ENCODE data around the gene ARL11.

Gene ARL11

DNA sequence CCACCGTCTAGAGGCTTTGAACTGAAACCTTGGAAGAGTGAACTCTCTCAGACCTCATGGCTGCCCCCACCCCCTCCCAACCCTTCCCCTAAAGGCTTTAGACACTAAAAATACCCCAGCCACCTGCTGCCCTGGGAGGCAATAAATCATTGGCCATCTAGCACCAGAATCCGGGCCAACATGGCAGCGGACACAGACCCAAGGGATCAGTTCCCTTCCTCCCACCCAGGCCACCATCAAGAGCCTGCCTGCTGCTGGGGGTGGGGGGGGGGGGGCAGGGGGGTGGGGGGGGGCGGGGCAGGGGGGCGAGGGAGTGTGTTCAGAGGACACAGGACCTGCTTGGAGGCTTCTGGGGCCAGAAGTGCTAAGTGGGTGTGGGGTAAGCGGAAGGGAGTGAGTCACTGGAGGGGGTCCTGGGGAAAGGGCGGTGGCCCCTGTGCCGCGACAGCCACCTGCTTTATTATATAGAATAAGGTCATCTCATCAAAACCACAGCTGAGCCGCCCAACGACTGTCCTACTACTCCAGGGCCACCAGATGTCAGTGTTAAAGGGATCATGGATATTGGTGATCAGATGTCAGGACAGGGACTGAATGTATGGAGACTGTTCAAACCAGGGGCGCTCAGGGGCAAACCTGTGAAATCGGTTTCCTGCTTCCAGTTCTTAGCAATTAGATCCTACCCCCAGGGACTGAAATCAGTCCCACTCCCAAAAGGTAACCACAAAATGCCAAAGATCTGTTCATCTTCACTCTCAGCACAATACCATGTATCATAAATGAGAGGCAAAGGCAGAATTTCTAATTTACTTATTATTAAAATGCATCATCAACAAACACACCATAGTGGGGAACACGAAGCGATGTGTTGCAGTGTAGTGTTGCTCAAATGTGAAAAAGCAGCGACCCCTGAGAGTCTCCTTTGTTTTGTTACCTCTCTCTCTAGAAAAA, 24.3 kb downstream of the ARL11 start:
- no peak overlapping the region for H3K27ac ChIP-seq
- TF ChIP-seq, protein P1, sequence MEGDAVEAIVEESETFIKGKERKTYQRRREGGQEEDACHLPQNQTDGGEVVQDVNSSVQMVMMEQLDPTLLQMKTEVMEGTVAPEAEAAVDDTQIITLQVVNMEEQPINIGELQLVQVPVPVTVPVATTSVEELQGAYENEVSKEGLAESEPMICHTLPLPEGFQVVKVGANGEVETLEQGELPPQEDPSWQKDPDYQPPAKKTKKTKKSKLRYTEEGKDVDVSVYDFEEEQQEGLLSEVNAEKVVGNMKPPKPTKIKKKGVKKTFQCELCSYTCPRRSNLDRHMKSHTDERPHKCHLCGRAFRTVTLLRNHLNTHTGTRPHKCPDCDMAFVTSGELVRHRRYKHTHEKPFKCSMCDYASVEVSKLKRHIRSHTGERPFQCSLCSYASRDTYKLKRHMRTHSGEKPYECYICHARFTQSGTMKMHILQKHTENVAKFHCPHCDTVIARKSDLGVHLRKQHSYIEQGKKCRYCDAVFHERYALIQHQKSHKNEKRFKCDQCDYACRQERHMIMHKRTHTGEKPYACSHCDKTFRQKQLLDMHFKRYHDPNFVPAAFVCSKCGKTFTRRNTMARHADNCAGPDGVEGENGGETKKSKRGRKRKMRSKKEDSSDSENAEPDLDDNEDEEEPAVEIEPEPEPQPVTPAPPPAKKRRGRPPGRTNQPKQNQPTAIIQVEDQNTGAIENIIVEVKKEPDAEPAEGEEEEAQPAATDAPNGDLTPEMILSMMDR (conservative IDR thresholded peaks at IDR 0.05): peak; percentile 77

DNA sequence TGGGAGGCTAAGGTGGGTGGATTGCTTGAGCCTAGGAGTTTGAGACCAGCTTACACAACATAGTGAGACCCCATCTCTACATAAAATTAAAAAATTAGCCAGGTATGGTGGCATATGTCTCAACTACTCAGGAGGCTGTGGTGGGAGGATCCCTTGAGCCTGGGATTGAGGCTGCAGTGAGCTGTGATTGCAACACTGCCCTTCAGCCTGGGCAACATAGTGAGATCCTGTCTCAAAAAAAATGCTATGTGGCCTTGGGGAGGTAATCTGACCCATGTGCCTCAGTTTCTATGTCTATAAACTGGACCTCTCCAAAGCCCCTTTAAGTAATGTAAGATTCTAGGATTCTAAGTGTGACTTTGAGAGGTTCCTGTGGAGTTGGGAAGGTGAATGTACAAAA, 25.2 kb downstream of the ARL11 start:
- no peak overlapping the region for H3K27ac ChIP-seq
- TF ChIP-seq, protein P1 (conservative IDR thresholded peaks at IDR 0.05): no peak

DNA sequence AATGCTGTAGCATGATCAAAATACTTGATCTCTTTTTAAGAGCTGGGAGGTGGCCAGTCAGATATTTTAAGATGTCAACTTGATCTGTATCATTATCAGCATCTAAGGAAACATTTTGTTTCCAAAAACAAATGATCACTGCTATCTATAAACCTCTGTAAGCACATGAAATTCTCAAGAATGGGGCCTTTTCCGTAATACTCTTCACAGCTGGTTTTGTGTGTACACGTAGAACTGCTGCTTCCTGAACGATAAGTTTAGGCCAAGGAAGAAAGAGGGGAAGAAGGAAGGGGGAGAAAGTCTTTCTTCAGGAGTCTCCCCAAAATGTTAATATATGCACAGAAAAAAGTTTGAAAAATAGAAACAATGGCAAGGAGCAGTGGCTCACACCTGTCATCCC, 25.7 kb downstream of the ARL11 start:
- TF ChIP-seq, protein P1 (conservative IDR thresholded peaks at IDR 0.05): no peak

DNA sequence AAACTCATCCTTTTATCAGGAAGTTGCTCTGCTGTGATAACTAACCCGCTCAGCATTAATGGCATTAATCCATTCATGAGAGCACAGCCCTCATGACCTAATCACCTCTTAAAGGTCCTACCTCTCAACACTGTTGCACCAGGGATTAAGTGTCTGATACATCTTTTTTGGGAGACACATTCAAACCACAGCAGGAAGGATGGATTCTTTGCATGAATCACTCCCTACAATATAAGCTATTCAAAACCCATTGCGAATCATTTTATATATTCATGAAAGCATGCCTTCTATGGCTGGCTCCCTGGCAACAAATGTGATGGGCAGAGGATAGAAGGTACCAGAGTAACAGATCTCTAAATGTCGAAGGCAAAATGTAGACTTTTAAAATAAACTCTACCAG, 27.6 kb downstream of the ARL11 start:
- TF ChIP-seq, protein P1 (conservative IDR thresholded peaks at IDR 0.05): no peak

More for the DNA sequence above, 25.7 kb downstream of the ARL11 start:
- H3K27ac ChIP-seq: no peak overlapping the region

DNA sequence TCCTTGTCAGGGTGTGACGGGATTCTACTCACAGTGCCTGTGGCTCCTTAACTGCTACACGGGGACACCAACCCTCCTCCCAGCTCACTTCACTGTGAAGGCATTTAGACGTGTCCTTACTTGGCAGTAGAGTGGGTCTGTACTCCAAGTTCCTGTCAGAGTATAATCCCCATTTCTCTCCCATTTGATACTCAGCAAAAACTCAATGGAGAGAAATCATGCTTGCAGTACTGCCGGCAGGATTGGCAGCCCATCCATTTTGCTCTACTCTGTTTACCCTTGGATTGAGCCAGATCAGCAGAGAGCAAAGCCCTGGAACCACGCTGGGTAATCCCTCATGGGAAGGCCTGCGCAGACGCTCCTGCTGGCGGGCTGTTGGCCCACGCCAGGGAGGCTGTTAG, 28.9 kb downstream of the ARL11 start:
- no peak overlapping the region for H3K27ac ChIP-seq
- TF ChIP-seq, protein P1 (conservative IDR thresholded peaks at IDR 0.05): no peak

More for the DNA sequence above, 27.6 kb downstream of the ARL11 start:
- no peak overlapping the region for H3K27ac ChIP-seq

DNA sequence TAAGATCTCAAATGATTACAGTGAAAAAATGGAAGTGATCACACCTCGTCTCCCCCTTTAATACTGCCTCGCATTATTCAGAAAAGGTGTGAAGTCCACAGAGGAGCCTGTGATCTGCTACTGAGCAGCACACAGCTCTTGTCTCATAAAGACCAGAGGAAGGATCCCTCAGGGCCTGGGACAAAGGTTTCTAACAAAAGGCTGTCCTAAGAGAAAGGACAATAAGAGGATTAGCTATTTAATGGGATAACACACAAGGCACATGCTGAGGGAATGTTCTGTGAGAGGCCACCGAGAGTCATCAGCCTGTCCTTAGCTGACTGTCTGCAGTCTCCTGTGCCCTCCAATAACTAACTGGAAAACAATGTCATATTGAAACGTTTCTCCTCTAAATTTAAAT, 36.3 kb downstream of the ARL11 start:
- H3K27ac ChIP-seq: no peak overlapping the region
- TF ChIP-seq, protein P1 (conservative IDR thresholded peaks at IDR 0.05): no peak

DNA sequence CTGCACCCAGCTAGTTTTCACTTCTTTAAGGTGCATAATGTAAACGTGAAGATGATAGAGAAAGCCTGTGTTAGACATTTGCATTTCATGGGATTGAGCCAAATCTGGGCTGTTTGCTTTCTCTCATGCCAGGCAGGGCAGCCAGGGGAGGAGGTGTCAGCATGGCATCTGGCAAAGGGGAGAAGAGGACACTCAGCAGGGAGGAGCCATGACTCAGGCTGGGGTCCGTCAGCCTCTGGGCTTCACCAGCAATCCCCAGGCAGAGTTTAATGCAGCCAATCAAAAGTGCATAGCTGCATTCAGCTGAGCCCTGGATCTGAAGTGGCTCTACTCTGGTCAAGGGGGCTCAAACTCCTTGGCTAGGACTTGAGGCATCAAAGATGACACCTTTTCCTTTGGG, 39.5 kb downstream of the ARL11 start:
- TF ChIP-seq, protein P1 (conservative IDR thresholded peaks at IDR 0.05): no peak
- H3K27ac ChIP-seq: peak overlapping the region; percentile 20; the same call in 1 of the 2 replicates

Measured in VCaP (cell line).